Smooth muscle cell (in vitro differentiated cells): ENCODE data around the gene NUDC. TPM values are rescaled to one million over a fixed set of nuclear protein-coding genes. Genes with fewer than 3 reads are reported as not detected.
A peak's percentile ranks its signal among the peaks of the same experiment; 100 is the strongest.

ENCODE experiments used
- DNase-seq: peaks from one replicate; lab custom pipeline; 2025; ENCODE audit not compliant: unreplicated experiment; lab: John Stamatoyannopoulos, UW
- H2AFZ ChIP-seq: fragments of 200-600 bp; sonication (generic); 2 replicates; pipeline ENCODE4 v1.6.0; 2016; ENCODE audit warnings: antibody characterized with exemption, low read depth, mild to moderate bottlenecking
- H3F3A ChIP-seq: fragments of 200-600 bp; sonication (generic); 2 replicates; pipeline ENCODE4 v1.6.0; 2017; ENCODE audit warnings: antibody characterized with exemption, low read depth
- H3K27ac ChIP-seq: fragments of 200-600 bp; sonication (generic); 2 replicates; pipeline ENCODE4 v1.5.1; 2016; ENCODE audit warnings: low read depth, mild to moderate bottlenecking
- H3K27me3 ChIP-seq: fragments of 200-600 bp; sonication (generic); 2 replicates; pipeline ENCODE4 v1.6.1; 2016; ENCODE audit warnings: low read depth, mild to moderate bottlenecking
- H3K36me3 ChIP-seq: fragments of 200-600 bp; sonication (generic); 2 replicates; pipeline ENCODE4 v1.5.1; 2016; ENCODE audit warnings: low read depth
- H3K4me1 ChIP-seq: fragments of 200-600 bp; sonication (generic); 2 replicates; pipeline ENCODE4 v1.5.1; 2016; ENCODE audit warnings: low read depth
- H3K4me2 ChIP-seq: fragments of 200-600 bp; sonication (generic); 2 replicates; pipeline ENCODE4 v1.6.0; 2016; ENCODE audit warnings: mild to moderate bottlenecking
- H3K4me3 ChIP-seq: fragments of 200-600 bp; sonication (generic); 2 replicates; pipeline ENCODE4 v1.5.1; 2016; ENCODE audit warnings: mild to moderate bottlenecking
- H3K79me2 ChIP-seq: fragments of 200-600 bp; sonication (generic); 2 replicates; pipeline ENCODE4 v1.6.0; 2016; ENCODE audit warnings: low read depth, mild to moderate bottlenecking
- H3K9ac ChIP-seq: fragments of 200-600 bp; sonication (generic); 2 replicates; pipeline ENCODE4 v1.6.0; 2016; ENCODE audit warnings: low read depth
- H3K9me3 ChIP-seq: fragments of 200-600 bp; sonication (generic); replicated peaks from 2 replicates; pipeline ENCODE4 v1.5.1; 2016; ENCODE audit warnings: low read depth
- H4K20me1 ChIP-seq: fragments of 200-600 bp; sonication (generic); 2 replicates; pipeline ENCODE4 v1.6.0; 2016; ENCODE audit warnings: low read depth
- WGBS: methylation state at CpG from one replicate; pipeline ENCODE4 v1.1.7; 2016; ENCODE audit warnings: low lambda C conversion rate; 5-methylcytosine and 5-hydroxymethylcytosine counted together
- polyA plus RNA-seq: library from polyadenylated mRNA; unstranded; fragments of >200 nt; fragmentation: Nextera tagmentation; extraction: Ambion mirVana; gene quantifications from 2 replicates; pipeline ENCODE4 v1.2.1, GENCODE V29; 2016
- total RNA-seq: library from RNA; depleted of rRNA; stranded (reverse); fragments of >200 nt; gene quantifications from 2 replicates; pipeline ENCODE4 v1.2.3, GENCODE V29; 2014
- TF ChIP-seq, protein P1 (sequence below): fragments of 200-600 bp; sonication (generic); IDR thresholded peaks from 2 replicates; pipeline ENCODE4 v1.5.1; 2017; ENCODE audit warnings: borderline replicate concordance, mild to moderate bottlenecking, antibody characterized with exemption; ENCODE audit not compliant: insufficient read depth, poor library complexity, severe bottlenecking

NUDC gene
- total and polyA plus RNA-seq, 2 experiments from 2014 or later, result 23.9 to 122 TPM

DNA sequence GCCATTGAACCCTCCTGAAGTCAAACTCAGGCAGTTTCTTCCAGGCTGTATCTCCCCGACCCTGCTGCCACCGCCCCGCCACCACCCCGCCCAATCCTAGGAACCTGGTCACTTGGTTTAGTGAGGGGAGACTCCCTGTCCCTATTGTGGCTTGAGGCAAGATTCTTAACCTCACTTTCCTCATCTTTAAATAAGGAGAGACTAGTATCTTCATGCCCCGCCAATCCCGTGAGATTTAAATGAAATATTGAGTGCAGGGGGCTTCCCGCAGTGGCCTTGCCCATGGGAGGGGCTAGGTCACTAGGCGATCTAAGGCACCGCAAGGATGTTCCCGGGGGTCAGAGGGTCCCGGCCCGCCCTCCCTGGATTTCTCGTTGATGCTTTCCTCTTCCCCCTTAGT lies 37.7 kb downstream of the NUDC start:
- H3K9ac ChIP-seq, result no peak overlapping the region
- 41% methylated on average over 8 of the region's 13 CpGs for WGBS
- no peaks in the 10 kb centered on the region for H3K4me1 ChIP-seq
- H3K4me2 ChIP-seq, result peak overlapping the region; percentile 82
- H3K79me2 ChIP-seq, result no peaks in the 10 kb centered on the region
- H3K36me3 ChIP-seq, result no peaks in the 10 kb centered on the region
- peaks cover 49% of the 10 kb centered on the region for H3K27me3 ChIP-seq
- TF ChIP-seq, protein P1, sequence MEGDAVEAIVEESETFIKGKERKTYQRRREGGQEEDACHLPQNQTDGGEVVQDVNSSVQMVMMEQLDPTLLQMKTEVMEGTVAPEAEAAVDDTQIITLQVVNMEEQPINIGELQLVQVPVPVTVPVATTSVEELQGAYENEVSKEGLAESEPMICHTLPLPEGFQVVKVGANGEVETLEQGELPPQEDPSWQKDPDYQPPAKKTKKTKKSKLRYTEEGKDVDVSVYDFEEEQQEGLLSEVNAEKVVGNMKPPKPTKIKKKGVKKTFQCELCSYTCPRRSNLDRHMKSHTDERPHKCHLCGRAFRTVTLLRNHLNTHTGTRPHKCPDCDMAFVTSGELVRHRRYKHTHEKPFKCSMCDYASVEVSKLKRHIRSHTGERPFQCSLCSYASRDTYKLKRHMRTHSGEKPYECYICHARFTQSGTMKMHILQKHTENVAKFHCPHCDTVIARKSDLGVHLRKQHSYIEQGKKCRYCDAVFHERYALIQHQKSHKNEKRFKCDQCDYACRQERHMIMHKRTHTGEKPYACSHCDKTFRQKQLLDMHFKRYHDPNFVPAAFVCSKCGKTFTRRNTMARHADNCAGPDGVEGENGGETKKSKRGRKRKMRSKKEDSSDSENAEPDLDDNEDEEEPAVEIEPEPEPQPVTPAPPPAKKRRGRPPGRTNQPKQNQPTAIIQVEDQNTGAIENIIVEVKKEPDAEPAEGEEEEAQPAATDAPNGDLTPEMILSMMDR, result no peak
- peaks cover 5% of the 10 kb centered on the region for H3F3A ChIP-seq
- no peak overlapping the region for H3K27ac ChIP-seq
- H4K20me1 ChIP-seq, result no peaks in the 10 kb centered on the region
- H2AFZ ChIP-seq, result no peak overlapping the region
- H3K9me3 ChIP-seq, result no peaks in the 10 kb centered on the region
- H3K4me3 ChIP-seq, result peak overlapping the region; percentile 55
- no peak for DNase-seq

DNA sequence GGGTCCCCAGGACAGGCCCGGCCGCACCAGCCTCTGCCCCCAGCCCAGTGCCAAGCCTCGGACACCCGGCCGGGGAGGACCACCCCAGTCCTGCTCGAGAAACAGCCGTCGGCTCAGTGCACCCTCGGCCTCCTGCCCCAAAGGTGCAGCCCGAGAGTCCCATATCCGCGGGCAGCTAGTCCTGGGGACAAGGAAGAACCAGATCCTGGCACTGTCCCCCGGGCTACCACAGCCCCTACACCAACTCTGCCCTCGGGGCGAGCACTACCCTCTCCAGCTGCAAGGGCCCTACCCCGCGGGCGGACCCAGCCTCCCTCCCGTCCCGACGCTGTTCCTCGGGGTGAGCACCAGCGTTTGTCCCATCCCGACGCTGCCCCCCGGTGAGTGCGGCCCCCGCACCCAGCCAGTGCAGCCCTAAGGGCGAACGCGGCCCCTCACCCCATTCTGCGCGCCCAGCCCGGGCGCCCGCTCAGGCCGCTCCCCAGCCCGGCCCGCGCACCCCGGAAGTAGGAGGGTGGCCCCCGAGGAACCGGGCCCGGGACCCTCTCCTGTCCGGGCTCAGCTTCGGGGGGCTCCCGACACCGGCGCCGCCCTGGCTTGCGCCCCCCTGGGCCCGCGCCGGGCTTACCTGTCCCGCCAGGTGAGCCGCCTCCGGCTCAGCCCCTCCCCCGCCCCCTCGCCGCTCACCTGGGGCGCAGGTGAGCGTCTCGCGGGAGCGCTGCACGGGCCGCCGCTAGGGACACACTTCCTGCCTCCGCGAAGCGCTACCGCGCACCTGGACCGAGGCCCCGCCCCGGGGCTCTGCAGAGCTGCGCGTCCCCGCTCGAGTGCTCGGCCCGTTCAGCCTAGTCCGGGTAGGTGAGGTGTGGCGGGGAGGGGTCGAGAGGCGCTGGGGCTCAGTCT lies 38.4 kb downstream of the NUDC start, which contains the start of gene KDF1:
Gene KDF1, minus strand, starts transcription at position 747 of the 903 bp plus-strand sequence. CDS start 8,088 bp downstream, outside the sequence.
- H3K4me2 ChIP-seq, result peak within 1 kb of the TSS; percentile 82
- H2AFZ ChIP-seq, result no peak within 1 kb of the TSS
- H3K27ac ChIP-seq, result no peak within 1 kb of the TSS
- peak within 1 kb of the TSS; percentile 55 for H3K4me3 ChIP-seq
- TF ChIP-seq, protein P1, result no peak
- no peaks in the 10 kb centered on the region for H4K20me1 ChIP-seq
- no peaks in the 10 kb centered on the region for H3K4me1 ChIP-seq
- H3F3A ChIP-seq, result peaks cover 5% of the 10 kb centered on the region
- DNase-seq, result no peak
- H3K9ac ChIP-seq, result peak within 1 kb of the TSS; percentile 22
- no peaks in the 10 kb centered on the region for H3K79me2 ChIP-seq
- H3K27me3 ChIP-seq, result peaks cover 49% of the 10 kb centered on the region
- WGBS, result 2% methylated on average over 64 of the region's 86 CpGs
- no peaks in the 10 kb centered on the region for H3K36me3 ChIP-seq
- no peaks in the 10 kb centered on the region for H3K9me3 ChIP-seq

DNA sequence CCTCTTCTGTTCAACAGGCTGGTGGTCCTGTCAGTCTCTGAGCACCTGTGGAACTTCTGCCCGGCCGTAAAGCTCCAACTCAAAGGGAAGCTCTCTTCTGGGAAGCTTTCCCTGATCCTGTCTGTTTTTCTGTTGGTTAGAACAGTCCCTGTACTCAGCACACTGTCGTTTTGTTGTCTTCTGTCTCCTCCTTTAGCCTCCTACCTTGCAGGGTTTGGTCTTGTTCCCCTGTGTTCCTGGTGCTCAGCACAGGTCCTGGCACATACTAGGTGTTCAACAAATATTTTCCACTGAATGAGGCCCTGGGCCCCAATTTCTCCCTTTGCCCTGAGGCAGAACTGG lies 39.1 kb downstream of the NUDC start:
- Histone ChIP-seq H3K36me3 (no peaks in the 10 kb centered on the region), H3K9ac (no peak overlapping the region), H4K20me1 (no peaks in the 10 kb centered on the region), H3K27me3 (peaks cover 49% of the 10 kb centered on the region), H3K4me3 (peak overlapping the region; percentile 55), H2AFZ (no peak overlapping the region), H3K79me2 (no peaks in the 10 kb centered on the region), H3K27ac (no peak overlapping the region), H3F3A (peaks cover 5% of the 10 kb centered on the region), H3K4me2 (peak overlapping the region; percentile 82), H3K9me3 (no peaks in the 10 kb centered on the region), H3K4me1 (no peaks in the 10 kb centered on the region)
- WGBS, result 4% methylated on average over 3 of the region's 3 CpGs
- TF ChIP-seq, protein P1, result no peak
- no peak for DNase-seq
